Breast epithelium (tissue), 4 donors: ENCODE data around the gene DAPK3. TPM values are rescaled to one million over a fixed set of nuclear protein-coding genes. Genes with fewer than 3 reads are reported as not detected.

Source experiments
- DNase-seq, 2 donors: peaks; one replicate each; pipeline ENCODE4 v3.0.0-alpha.2; 2019; ENCODE audit warnings: low spot score in 2 of 2
- H3K27ac ChIP-seq, 2 donors: fragments of 200-600 bp; sonication (generic) in 1 of 2; one replicate each; pipeline ENCODE4 v1.5.1; 2016 to 2019; ENCODE audit warnings: mild to moderate bottlenecking in 1 of 2
- H3K27me3 ChIP-seq, 2 donors: fragments of 200-600 bp; sonication (generic) in 1 of 2; one replicate each; pipeline versions ENCODE4 v1.5.1 to v1.6.0; 2017 to 2019; ENCODE audit warnings: control low read depth in 1 of 2, mild to moderate bottlenecking in 1 of 2
- H3K36me3 ChIP-seq: fragments of 200-600 bp; one replicate; pipeline ENCODE4 v1.5.1; 2019
- H3K4me1 ChIP-seq, 2 donors: fragments of 200-600 bp; sonication (generic); one replicate each; pipeline ENCODE4 v1.5.1; 2016 to 2019; ENCODE audit warnings: control low read depth in 1 of 2
- H3K4me3 ChIP-seq, 3 donors: fragments of 200-600 bp; sonication (generic); 1 replicate in 2 of 3; 2 replicates in 1 of 3; pipeline ENCODE4 v1.5.1; 2016 to 2019; ENCODE audit warnings: mild to moderate bottlenecking in 3 of 3, moderate library complexity in 2 of 3
- H3K9me3 ChIP-seq, 2 donors: fragments of 200-600 bp; sonication (generic) in 1 of 2; one replicate each; pipeline ENCODE4 v1.5.1; 2016 to 2019; ENCODE audit warnings: control low read depth in 1 of 2
- POLR2A ChIP-seq: fragments of 450-650 bp; IDR thresholded peaks from one replicate; pipeline ENCODE4 v1.6.1; 2016; ENCODE audit warnings: antibody characterized with exemption, mild to moderate bottlenecking, moderate library complexity
- POLR2AphosphoS5 ChIP-seq, 3 donors: sonication (generic); formaldehyde crosslinking; IDR thresholded peaks; one replicate each; pipeline ENCODE4 v1.6.1; 2017; ENCODE audit warnings: antibody characterized with exemption in 3 of 3
- intact Hi-C: fragments of 100-400 bp; cut with DNase I; formaldehyde crosslinking; loops from one replicate; pipeline ENCODE4 v1.15.1; 2023; ENCODE audit warnings: low total_unique reads
- total RNA-seq, 3 donors: library from RNA; depleted of rRNA; stranded (reverse); fragments of >200 nt; gene quantifications; one replicate each; pipeline ENCODE4 v1.1.0, GENCODE V29; 2016
- TF ChIP-seq, protein P1 (sequence below), 3 donors: fragments of 450-650 bp; IDR thresholded peaks; one replicate each; pipeline ENCODE4 v1.5.1; 2016 to 2017; ENCODE audit warnings: antibody characterized with exemption in 3 of 3, mild to moderate bottlenecking in 3 of 3, moderate library complexity in 3 of 3

DAPK3 gene
- total RNA-seq, 3 donors from 2014 or later: 60.3 to 68.6 (median 62.6) TPM

DNA sequence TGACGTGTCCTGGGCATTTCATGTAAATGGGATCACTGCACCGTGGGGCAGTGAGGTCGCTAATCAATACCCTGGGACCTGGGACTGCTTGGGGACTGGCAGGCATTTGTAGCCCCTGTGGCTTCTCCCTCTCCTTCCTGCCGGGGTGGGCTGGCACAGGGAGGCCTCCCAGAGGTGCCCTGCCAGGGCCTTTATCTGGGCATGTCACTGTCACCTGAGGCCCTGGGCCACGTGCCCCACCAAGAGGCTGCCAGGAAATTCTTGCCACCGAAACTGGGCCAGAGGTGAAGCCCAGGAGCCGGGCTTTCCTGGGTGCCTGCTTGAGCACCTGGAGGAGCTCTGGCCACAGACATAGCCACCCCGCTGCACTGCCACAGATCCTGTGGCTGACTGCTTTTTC, 39.9 kb downstream of the DAPK3 start:
- TF ChIP-seq POLR2A (no peak), POLR2AphosphoS5 (IDR thresholded peaks at IDR 0.05) (no peak)
- TF ChIP-seq, protein P1, sequence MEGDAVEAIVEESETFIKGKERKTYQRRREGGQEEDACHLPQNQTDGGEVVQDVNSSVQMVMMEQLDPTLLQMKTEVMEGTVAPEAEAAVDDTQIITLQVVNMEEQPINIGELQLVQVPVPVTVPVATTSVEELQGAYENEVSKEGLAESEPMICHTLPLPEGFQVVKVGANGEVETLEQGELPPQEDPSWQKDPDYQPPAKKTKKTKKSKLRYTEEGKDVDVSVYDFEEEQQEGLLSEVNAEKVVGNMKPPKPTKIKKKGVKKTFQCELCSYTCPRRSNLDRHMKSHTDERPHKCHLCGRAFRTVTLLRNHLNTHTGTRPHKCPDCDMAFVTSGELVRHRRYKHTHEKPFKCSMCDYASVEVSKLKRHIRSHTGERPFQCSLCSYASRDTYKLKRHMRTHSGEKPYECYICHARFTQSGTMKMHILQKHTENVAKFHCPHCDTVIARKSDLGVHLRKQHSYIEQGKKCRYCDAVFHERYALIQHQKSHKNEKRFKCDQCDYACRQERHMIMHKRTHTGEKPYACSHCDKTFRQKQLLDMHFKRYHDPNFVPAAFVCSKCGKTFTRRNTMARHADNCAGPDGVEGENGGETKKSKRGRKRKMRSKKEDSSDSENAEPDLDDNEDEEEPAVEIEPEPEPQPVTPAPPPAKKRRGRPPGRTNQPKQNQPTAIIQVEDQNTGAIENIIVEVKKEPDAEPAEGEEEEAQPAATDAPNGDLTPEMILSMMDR (IDR thresholded peaks at IDR 0.05): no peak
- no peak for DNase-seq
- H3K27me3 ChIP-seq: peaks cover 3 to 16% of the 10 kb centered on the region in 2 donors
- H3K9me3 ChIP-seq: no peaks in the 10 kb centered on the region
- no peaks in the 10 kb centered on the region for H3K4me1 ChIP-seq
- intact Hi-C loops: no loop called here
- H3K36me3 ChIP-seq: no peaks in the 10 kb centered on the region
- H3K27ac ChIP-seq: no peak overlapping the region
- no peak overlapping the region for H3K4me3 ChIP-seq

DNA sequence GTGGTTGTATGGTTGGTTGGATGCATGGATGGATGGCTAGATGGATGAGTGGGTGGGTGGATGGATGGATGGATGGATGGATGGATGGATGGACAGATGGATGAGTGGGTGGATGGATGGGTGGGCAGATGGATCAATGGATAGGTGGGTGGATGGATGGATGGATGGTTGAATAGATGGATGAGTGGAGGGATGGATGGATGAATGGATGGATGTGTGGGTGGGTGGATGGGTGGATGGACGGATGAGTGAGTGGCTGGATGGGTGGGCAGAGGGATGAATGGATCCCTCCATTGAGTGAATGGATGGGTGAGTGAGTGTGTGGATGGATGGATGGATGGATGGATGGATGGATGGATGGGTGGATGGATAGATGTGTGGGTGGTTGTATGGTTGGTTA, 47.0 kb downstream of the DAPK3 start:
- no peaks in the 10 kb centered on the region for H3K36me3 ChIP-seq
- intact Hi-C loops: no loop called here
- no peaks in the 10 kb centered on the region for H3K4me1 ChIP-seq
- TF ChIP-seq POLR2A (no peak), POLR2AphosphoS5 (IDR thresholded peaks at IDR 0.05) (no peak)
- TF ChIP-seq, protein P1 (IDR thresholded peaks at IDR 0.05): no peak
- DNase-seq: no peak
- H3K27ac ChIP-seq: no peak overlapping the region
- H3K9me3 ChIP-seq: peaks cover 17 to 31% of the 10 kb centered on the region in 2 donors
- H3K4me3 ChIP-seq: no peak overlapping the region
- no peaks in the 10 kb centered on the region for H3K27me3 ChIP-seq

DNA sequence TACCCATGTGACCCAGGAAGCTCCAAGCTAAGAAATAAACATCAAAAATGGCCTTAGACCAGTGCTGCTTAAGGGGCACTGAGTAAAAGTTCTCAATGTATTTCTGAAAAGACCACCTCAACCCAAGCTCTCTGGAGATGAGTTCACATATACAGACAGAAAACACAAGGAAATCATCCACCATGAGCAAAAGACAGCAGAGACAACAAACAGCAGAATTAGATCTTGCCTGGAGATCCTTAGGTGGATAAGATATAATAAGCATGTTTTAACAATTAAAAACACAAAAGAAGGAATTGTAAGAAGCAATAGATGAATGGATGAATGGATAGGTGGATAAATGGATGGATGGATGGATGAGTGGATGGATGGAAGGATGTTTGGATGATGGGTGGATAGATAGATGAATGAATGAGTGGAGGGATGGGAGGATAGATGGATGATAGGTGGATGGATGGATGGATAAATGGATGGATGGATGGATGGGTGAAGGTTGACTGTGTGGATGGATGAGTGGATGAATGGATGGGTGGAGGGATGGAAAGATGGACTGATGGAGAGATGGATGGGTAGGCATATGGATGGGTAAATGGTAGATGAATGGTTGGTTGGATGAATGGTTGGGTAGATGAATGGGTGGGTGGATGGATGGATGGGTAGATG, 47.7 kb downstream of the DAPK3 start:
- H3K27me3 ChIP-seq: no peaks in the 10 kb centered on the region
- no peaks in the 10 kb centered on the region for H3K36me3 ChIP-seq
- no peak overlapping the region for H3K4me3 ChIP-seq
- no peaks in the 10 kb centered on the region for H3K4me1 ChIP-seq
- TF ChIP-seq POLR2A: no peak
- TF ChIP-seq, protein P1 (IDR thresholded peaks at IDR 0.05): no peak
- TF ChIP-seq POLR2AphosphoS5 (IDR thresholded peaks at IDR 0.05): no peak
- DNase-seq: no peak
- peaks cover 17 to 31% of the 10 kb centered on the region in 2 donors for H3K9me3 ChIP-seq
- intact Hi-C loops: no loop called here
- no peak overlapping the region for H3K27ac ChIP-seq

DNA sequence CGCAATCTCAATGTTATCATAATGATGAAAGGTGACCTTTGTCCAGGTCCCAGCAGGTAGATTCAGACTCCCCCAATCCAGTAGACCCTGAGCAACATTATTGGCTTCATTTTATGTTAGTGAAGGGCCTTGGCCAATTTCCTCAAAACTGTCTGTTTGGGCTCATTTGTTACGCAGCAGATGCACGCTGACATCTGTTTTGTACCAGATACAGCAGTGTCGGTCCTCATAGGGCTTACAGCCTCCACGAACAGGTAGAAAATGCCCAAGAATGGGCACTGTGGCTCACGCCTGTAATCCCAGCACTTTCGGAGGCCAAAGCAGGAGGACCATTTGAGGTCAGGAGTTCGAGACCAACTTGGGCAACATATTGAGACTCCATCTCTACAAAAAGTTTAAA, 51.1 kb downstream of the DAPK3 start:
- no peak for DNase-seq
- no peak overlapping the region for H3K27ac ChIP-seq
- no peak overlapping the region for H3K4me3 ChIP-seq
- no peaks in the 10 kb centered on the region for H3K36me3 ChIP-seq
- intact Hi-C loops: no loop called here
- no peaks in the 10 kb centered on the region for H3K27me3 ChIP-seq
- peaks cover 17 to 31% of the 10 kb centered on the region in 2 donors for H3K9me3 ChIP-seq
- TF ChIP-seq POLR2A (no peak), POLR2AphosphoS5 (IDR thresholded peaks at IDR 0.05) (no peak)
- TF ChIP-seq, protein P1 (IDR thresholded peaks at IDR 0.05): no peak
- H3K4me1 ChIP-seq: no peaks in the 10 kb centered on the region

DNA sequence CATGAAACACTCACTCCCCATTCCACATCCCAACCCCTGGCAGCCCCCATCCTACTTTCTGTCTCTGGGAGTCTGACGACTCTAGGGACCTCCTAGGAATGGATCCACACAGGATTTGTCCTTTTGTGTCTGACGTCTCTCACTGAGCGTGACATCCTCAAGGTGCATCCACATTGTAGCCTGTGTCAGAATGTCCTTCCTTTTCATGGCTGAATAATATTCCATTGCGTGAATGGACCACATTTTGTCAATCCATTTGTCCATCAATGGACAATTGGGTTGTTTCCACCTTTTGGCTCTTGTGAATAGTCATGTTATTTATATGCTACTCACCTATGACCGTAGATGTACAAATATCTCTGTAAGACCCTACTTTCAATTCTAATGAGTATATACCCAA, 54.9 kb downstream of the DAPK3 start:
- H3K9me3 ChIP-seq: peaks cover 5 to 6% of the 10 kb centered on the region in 2 donors
- no peak overlapping the region for H3K4me3 ChIP-seq
- no peak overlapping the region for H3K27ac ChIP-seq
- H3K4me1 ChIP-seq: no peaks in the 10 kb centered on the region
- no peaks in the 10 kb centered on the region for H3K27me3 ChIP-seq
- no peaks in the 10 kb centered on the region for H3K36me3 ChIP-seq
- DNase-seq: no peak
- intact Hi-C loops: no loop called here
- TF ChIP-seq POLR2AphosphoS5 (IDR thresholded peaks at IDR 0.05) (no peak), POLR2A (no peak)
- TF ChIP-seq, protein P1 (IDR thresholded peaks at IDR 0.05): no peak
